HL-60/S4 (cell line): ENCODE data around the gene TAF8.

Experiments used
- in situ Hi-C: fragments of 300-500 bp; cut with MboI; formaldehyde crosslinking; loops from 2 replicates; pipeline ENCODE4 v1.14.3; 2022; ENCODE audit warnings: low sequenced_read_pairs

The TAF8 gene

DNA sequence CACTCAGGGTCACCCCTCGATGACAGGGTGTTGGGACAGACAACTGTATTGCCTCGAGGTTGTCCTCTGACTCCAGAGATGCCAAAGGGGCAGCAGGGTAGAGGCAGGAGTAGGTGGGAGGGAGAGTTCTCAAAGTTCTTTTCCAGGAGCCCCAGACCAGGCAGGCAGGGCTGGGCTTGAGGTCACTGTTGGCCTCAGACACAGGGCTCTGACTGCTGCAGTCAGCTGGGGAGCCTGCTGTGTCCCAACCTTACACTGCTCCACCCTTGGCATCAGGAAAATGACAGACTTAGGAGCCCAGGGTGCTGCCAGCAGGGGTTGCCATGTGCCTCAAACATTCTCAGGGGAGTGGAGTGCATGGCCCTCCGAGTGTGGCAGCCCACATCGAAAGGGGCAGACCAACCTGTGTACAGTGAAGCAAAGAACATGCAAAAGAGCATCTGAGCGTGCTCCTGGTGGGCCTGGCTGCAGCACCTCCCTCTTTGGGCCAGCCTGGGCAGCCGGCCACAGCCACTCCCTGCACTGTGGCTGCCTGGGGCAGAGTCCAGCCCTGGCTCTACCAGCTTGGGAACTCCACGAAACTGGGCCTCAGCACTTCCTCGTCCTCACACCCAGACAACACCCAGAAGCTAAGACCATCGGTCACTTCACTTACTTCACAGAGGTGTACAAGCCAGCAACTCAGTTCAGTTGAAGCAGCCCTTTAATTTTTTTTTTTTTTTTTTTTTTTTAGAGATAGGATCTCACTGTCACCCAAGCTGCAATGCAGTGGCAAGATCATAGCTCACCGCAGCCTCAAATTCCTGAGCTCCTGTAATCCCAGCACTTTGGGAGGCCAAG, 68.1 kb downstream of the TAF8 start:
- in situ Hi-C loops: no loop called here

DNA sequence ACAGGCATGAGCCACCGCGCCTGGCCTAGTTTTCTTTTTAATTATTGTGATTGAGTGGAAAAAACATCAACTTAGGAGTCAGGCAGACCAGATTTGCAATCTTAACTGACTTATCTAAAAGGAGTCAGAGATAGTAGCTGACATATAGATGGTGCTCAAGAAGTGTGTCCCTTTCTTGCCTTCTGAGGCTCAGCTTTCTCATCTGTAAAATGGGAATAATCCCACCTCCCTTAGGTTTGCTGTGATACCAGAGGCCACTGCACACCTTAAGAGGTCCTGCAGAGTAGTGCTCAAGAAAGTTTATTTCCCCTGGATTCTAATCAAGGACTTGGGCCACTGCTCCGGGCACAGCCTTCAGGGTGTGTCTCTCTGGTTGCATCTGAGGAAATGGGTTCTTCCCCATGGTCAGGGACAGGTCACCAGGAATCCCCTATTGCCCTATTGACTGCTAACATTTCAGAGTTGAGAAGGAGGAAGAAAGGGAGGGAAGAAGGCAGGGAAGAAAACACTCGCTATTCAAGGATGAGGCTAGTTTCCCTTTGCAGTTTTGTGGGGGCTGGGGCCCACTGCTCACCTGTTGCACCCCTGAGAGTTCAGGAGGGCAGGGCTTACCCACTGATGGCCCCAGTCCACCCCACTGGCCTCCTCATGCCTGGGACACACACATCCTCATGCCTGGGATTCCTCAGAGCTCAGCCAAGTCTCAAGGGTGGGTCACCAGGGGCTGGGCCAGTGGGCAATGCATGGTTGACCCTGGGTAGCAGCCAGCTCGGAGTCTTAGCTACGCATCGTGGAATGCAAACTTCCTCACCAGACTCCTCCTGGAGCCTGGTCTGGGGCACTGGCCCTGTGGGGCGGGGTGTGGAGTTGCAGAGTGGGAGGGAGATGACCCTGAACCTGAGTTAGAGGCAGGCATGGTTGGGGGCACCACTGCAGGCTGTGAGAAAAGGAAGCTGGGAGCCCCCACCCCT, 70.9 kb downstream of the TAF8 start:
- in situ Hi-C loops: no loop called here

DNA sequence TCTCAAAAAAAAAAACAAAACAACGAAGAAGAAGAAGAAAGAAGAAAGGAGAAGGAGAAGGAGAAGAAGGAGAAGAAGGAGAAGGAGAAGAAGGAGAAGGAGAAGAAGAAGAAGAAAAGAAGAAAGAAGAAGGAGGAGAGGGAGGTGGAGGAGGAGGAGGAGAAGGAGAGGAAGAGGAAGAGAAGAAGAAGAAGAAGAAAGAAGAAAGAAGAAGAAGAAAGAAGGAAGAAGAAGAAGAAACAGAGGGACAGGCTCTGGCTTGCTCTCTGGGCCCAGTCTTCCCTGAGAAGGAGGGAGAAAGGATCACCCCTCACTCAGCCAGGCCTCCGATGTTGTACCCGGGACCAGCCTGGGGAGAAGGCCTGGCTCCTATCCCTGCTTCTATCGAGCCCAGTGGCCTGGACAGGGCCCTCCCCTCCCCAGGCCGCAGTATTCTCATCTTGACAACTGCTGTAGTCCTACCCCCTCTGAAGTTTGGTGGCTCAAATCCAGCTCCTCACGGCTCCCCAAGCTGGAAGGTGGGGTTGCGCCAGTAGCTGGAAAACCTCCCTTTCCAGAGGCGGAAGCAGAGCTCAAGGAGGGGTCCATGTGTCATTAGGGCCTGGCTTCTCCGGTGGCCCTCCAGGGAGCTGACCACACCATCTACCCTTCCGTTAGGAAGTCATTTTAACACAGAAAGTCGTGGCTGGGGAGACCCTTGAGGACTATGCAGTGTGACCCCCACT, 73.2 kb downstream of the TAF8 start:
- in situ Hi-C loops: no loop called here

DNA sequence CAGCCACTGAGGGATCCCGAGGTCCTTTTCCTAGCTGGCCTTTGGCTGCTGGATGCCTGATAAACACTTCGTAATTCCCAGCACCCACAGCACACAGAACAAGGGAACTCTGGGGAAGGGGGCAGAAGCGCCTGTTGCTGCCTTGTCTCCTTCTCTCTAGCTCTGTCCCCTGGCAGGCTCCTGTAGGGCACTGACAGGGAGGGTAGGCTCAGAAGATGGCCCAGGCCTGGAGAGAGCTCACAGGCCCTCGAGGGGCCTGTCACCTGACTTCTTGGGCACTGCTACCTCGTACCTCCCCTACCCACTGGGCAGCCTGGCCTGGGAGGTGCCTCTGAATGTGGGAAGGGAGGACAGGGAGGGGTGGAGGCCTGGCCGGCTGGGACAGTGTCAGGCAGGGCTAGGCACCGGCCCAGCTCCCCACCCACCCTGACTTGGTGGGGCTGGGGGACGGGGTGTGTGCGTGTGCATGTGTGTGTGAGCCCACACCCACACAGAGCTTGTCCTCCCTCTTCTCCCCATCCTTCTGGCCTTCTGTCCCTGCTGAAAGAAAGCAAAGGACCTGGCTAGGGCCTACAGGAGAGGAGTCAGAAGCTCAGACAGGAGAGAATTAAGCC, 74.0 kb downstream of the TAF8 start:
- in situ Hi-C loops: no loop called here

DNA sequence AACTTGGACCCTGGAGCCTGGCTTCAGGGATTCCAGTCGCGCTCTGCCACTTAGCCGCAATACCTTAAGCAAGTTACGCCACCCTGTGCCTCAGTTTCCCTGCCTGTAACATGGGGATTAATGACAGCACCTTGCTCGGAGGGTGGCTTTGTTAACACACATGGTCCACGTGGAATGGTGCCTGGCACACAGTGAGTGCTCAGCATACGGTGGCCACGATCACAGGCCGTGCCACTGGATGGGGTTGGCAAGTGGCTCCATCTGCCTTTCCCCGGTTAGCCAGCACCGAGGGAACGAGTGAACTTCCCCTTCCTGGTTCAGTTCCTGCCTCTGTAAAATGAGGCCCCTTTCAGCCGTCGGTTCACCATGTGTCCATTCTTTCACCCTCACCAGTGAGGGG, 74.9 kb downstream of the TAF8 start:
- in situ Hi-C loops: no loop called here

DNA sequence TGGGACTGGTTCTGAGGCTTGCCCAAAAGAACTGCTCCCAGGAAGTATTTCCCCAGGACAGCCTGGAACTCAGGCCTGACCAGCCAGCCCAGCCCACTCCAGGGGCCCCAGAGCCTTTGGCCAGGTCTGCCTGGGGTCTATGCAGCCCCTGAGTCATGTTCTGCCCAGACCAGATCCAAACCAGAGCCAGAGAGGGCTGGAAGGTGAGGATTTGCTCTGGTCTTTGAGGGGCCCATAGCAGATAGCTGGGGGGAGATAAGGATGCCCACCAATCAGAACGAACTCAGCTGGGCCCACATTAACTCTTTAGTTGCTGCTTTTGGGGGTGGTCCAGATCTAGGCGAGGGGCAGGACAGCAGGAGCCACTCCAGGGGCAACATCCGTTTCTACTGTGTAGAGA, 75.3 kb downstream of the TAF8 start:
- in situ Hi-C loops: no loop called here

DNA sequence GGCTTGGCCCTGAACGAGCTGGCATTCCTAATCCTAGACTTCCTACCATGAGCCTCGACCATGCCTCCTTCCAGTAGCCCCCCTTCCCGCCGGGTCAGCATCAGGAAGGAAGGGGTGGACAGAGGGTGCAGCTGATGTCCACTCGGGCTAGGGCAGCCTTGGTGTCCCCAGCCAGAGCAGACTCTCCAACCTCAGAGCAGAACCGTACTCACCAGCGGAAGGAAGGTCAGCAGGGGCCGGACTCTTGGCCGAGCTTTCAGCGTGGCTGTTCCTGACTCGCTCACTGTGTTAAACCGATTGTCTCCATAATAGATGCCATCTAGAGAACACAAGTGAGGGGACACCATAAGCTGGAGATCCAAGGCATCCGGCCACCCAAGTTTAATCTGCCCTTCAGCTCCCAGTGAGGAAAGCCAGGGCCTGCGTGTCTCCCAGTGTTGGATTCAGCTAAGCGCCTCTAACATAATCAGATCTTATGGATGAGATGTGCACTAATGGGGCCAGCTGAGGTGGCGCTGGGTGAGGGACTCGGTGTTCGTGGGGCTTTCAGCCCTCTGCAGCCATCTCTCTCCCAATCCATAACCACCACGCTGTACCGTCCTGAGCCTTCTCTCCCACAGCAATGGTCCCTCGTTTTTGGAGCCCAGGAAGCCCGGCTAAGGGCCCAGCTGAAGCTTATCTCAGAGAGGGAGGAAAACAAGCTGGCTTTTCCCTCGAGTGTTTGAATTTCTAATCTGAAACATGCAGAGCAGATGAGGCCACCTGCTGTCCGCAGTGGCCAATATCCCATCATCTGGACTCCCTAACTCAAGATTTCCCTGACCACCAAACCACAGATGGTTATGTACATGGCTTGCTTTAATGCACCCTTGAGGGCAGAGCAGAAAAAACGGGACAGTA, 78.4 kb downstream of the TAF8 start:
- in situ Hi-C loops: no loop called here

DNA sequence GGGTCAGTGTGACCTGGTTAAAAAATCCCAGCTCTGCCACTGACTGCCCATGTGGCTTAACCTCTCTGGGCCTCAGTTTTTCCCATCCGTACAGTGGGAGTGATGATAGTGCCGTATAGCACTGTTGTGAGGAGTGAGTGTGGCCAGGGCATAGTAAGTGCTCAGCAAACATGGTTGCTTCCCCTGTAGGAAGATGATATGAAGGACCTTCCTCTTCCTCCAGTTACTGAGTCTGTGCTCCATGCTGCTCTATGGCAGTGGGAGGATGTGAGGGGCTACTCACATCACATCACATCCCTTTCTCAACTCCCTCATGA, 79.0 kb downstream of the TAF8 start:
- in situ Hi-C loops: no loop called here

DNA sequence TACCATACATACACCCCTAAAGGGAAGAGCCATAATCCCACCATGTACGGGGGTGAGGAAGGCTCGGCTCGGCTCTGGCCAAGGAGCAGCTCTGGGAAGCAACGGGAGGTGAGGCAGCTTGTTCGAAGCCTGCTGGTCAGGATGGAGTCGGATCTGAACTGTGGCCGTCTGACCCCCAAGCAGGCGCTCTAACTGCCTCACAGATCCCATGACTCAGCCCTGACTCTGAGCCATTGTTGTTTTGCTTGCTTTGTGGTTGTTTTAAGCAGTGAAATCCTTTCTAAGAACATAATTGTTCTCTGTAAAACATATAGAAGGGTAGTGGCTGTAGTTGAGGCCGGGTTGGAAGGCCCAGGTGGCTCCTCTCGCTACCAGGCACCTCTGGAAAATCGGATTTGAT, 81.2 kb downstream of the TAF8 start:
- in situ Hi-C loops: no loop called here

DNA sequence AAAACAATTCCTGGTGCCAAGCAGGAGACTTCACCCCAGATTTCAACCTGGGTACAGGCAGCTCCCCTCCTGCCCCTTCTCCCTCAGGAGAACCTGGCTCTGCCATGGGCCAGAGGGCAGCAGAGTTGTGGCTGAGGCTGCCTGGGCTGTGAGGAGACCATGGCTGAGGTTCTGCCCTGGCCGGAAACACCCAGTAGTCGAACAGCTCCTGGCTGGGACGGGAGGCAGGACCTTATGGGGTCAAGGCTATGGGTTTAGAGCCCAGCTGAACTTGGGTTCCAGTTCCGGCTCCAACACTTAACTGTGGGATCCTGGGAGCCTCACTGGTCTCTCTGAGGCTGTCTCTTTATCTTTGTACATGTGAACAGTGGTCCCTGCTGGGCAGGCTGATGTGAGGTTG, 83.6 kb downstream of the TAF8 start:
- in situ Hi-C loops: no loop called here

DNA sequence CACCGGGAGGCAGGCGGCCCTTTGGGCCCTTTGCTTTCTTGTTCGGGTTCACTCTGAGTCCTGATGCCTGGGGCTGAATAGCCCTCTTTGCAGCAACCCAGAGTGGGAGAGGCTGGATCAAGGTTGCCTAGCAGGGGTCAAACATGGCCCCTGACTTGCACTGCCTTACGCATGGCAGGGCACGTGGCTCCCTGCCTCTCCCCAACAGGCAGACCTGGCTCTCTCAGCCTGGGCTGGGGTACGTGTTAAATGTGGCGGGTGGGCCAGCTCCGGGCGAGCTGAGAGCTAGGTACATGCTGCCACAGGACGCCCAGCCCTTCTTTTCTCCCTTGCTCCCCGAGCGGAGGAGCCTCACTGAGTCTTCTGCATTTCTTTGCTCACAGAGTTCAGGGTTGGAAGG, 84.8 kb downstream of the TAF8 start:
- in situ Hi-C loops: no loop called here

DNA sequence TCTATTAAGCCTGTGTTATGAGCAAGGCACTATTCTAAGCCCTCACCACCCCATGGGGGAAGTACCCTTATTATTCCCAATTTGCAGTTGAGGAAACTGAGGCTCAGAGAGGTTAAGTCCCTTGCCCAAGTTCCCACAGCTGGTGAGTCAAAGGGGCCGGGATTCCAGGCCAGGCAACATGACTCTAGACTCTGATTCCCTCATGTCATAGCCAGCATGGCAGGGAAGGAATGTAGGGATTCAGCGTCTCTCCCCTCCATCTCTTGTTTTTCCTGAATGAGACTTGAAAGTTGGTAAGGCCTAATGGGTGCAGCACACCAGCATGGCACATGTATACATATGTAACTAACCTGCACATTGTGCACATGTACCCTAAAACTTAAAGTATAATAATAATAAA, 85.4 kb downstream of the TAF8 start:
- in situ Hi-C loops: no loop called here

DNA sequence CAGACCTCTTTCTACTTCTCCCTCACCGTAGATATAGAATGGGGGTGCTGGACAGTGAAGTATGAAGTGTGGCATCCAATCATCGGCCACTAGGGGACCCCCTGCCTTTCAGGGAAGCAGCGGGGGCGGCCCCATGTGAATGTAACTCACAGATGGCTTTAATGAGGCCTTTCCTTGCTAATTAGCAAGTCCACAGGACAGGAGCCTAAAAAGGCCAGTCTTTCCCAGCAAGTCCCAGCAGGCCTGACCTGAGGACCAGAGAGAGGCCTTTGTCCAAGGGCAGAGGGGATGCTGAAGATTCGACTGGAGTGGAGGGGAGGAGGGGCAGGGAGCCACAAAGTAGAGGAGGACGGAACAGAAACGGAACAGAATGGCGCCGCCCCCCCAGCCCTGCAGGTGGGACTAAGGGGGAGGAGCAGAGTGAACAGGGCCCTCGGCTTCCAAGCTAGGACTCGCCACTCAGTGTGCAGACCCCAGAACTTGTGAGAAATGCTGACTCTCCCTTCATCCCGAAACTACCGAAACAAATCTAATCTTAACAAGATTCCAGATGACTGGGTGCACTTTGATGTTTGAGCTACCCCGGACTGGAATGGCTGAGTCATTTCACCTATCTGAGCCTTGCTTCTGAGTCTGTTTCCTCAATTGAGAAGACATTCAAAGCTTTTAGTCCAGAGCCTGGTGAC, 86.3 kb downstream of the TAF8 start:
- in situ Hi-C loops: no loop called here
